Vagina (tissue), 2 donors: ENCODE results near the gene DACH1.

Experiments used
- CTCF ChIP-seq, 3 experiments: fragments of 450-650 bp in 2 of 3; fragments of 200-600 bp in 1 of 3; sonication (generic) in 1 of 3; IDR thresholded peaks; one replicate each; pipeline ENCODE4 v1.5.1; 2017 to 2019; ENCODE audit warnings: antibody characterized with exemption in 3 of 3, mild to moderate bottlenecking in 2 of 3, moderate library complexity in 2 of 3
- POLR2A ChIP-seq, 2 donors: fragments of 450-650 bp; IDR thresholded peaks; one replicate each; pipeline ENCODE4 v1.6.1; 2017; ENCODE audit warnings: antibody characterized with exemption in 2 of 2, mild to moderate bottlenecking in 2 of 2, moderate library complexity in 2 of 2
- POLR2AphosphoS5 ChIP-seq, 2 donors: sonication (generic); formaldehyde crosslinking; IDR thresholded peaks; one replicate each; pipeline ENCODE4 v1.9.0; 2017; ENCODE audit warnings: antibody characterized with exemption in 2 of 2, mild to moderate bottlenecking in 2 of 2, low read depth in 1 of 2; ENCODE audit not compliant: insufficient read depth in 1 of 2

DNA sequence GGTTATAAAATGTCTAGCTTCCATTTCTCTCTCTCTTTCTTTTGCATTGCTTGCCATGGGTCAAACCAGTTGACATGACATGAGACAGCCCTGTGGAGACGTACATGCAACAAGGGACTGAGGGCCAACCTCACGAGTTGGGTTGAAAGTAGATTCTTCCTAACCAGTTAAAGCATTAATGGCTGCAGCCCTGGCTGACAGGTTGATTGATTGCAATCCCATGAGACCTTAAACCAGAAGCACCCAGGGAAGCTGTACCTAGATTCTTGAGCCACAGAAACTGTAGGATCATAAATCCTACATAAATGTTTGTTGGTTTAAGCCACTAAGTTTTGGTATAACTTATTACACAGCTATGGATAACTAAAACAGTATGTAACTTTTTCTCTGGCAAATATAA, 373.8 kb downstream of the DACH1 start:
- TF ChIP-seq CTCF (IDR thresholded peaks at IDR 0.05), result no peak
- no peak for TF ChIP-seq POLR2A (IDR thresholded peaks at IDR 0.05)
- no peak for TF ChIP-seq POLR2AphosphoS5 (IDR thresholded peaks at IDR 0.05; ENCODE audit: insufficient read depth in 1 of 2, low read depth in 1 of 2)
